GM12878 (cell line): Measurements from ENCODE around the gene NFIX. TPM values are rescaled to one million over a fixed set of nuclear protein-coding genes. Genes with fewer than 3 reads are reported as not detected.

Experiments used
- ATAC-seq: fragments of 200-7000 bp; cut with Tn5 transposase; 3 replicates; pipeline ENCODE4 v1.9.1; 2020; ENCODE audit warnings: mild to moderate bottlenecking, moderate library complexity
- BruUV-seq: library from RNA; stranded (reverse); fragments of 400-500 nt; replicated peaks from 2 replicates; lab custom pipeline; 2021; lab: Mats Ljungman, UMichigan
- CTCF ChIA-PET: fragments of 300-600 bp; sonication (Branson Sonifier 250); formaldehyde crosslinking; extraction: SDS; loops from one replicate; lab custom pipeline; 2021; ENCODE audit warnings: inconsistent platforms; lab: Yijun Ruan, JAX
- POLR2A ChIA-PET: fragments of 350-600 bp; formaldehyde crosslinking; extraction: SDS; loops from one replicate; lab custom pipeline; 2021; ENCODE audit warnings: inconsistent platforms; lab: Charles Lee
- RAD21 ChIA-PET: fragments of 300-600 bp; sonication (Branson Sonifier 250); formaldehyde crosslinking; loops from one replicate; lab custom pipeline; 2023; ENCODE audit warnings: antibody characterized with exemption; ENCODE audit not compliant: unreplicated experiment; lab: Charles Lee
- SMC1A ChIA-PET: fragments of 300-600 bp; sonication (Branson Sonifier 250); formaldehyde crosslinking; loops from one replicate; lab custom pipeline; 2023; ENCODE audit not compliant: unreplicated experiment, uncharacterized antibody; lab: Charles Lee
- DNase-seq: peaks from one replicate; pipeline ENCODE4 v3.0.0-alpha.2; 2011; ENCODE audit warnings: low read depth, low spot score
- FAIRE-seq: peaks from 3 replicates; lab custom pipeline; 2011; peaks lifted over from hg19 to GRCh38; lab: Jason Lieb, UNC
- H2AFZ ChIP-seq: 2 replicates; pipeline ENCODE4 v1.6.0; 2011; ENCODE audit warnings: low read depth, low read length, control low read depth; ENCODE audit not compliant: control insufficient read depth
- H3K27ac ChIP-seq: 2 replicates; pipeline ENCODE4 v1.5.1; 2011; ENCODE audit warnings: control low read depth; ENCODE audit not compliant: control insufficient read depth, insufficient read depth
- H3K27me3 ChIP-seq, 2 experiments: replicated peaks in 1 of 2; 2 replicates each; pipeline versions ENCODE4 v1.6.0 to v1.6.1; 2011; ENCODE audit warnings: low read length in 1 of 2; ENCODE audit not compliant: control insufficient read depth in 2 of 2, insufficient read depth in 2 of 2
- H3K36me3 ChIP-seq, 2 experiments: 2 replicates each; pipeline ENCODE4 v1.5.1; 2011; ENCODE audit warnings: low read length in 1 of 2; ENCODE audit not compliant: control insufficient read depth in 2 of 2, insufficient read depth in 2 of 2
- H3K4me1 ChIP-seq: 2 replicates; pipeline ENCODE4 v1.6.1; 2011; ENCODE audit warnings: mild to moderate bottlenecking, low read length, moderate library complexity, mixed read lengths; ENCODE audit not compliant: control insufficient read depth, insufficient read depth
- H3K4me2 ChIP-seq: 2 replicates; pipeline ENCODE4 v1.6.0; 2011; ENCODE audit warnings: control low read depth; ENCODE audit not compliant: control insufficient read depth, insufficient read depth
- H3K4me3 ChIP-seq: fragments of 200-600 bp; sonication (generic); 2 replicates; pipeline ENCODE4 v1.5.1; 2016
- H3K79me2 ChIP-seq: 2 replicates; pipeline ENCODE4 v1.6.0; 2011; ENCODE audit warnings: low read length; ENCODE audit not compliant: control insufficient read depth, insufficient read depth
- H3K9ac ChIP-seq: 2 replicates; pipeline ENCODE4 v1.8.0; 2011; ENCODE audit warnings: low read length, control low read depth, mixed read lengths; ENCODE audit not compliant: control insufficient read depth, insufficient read depth
- H3K9me3 ChIP-seq: replicated peaks from 3 replicates; pipeline ENCODE4 v1.5.1; 2011; ENCODE audit warnings: mild to moderate bottlenecking, low read length; ENCODE audit not compliant: control insufficient read depth, insufficient read depth
- H4K20me1 ChIP-seq: 2 replicates; pipeline ENCODE4 v1.6.0; 2011; ENCODE audit not compliant: control insufficient read depth, insufficient read depth
- HDAC6 ChIP-seq: fragments of 200-600 bp; sonication (generic); IDR thresholded peaks from one replicate; pipeline ENCODE4 v1.8.0; 2017; ENCODE audit warnings: antibody characterized with exemption; ENCODE audit not compliant: unreplicated experiment
- IRF4 ChIP-seq: IDR thresholded peaks from 2 replicates; pipeline ENCODE4 v1.6.1; 2011; ENCODE audit warnings: low read depth, low read length
- WGBS: methylation state at CpG from one replicate; pipeline ENCODE4 v1.1.6; 2016; ENCODE audit warnings: low lambda C conversion rate; ENCODE audit not compliant: insufficient replicate concordance, insufficient coverage; ENCODE audit errors: missing lambda C conversion rate; 5-methylcytosine and 5-hydroxymethylcytosine counted together
- in situ Hi-C: fragments of 300-500 bp; cut with MboI; formaldehyde crosslinking; loops from 9 replicates; pipeline ENCODE4 v1.14.3; 2018; ENCODE audit warnings: mixed read lengths
- intact Hi-C: fragments of 100-400 bp; cut with micrococcal nuclease; formaldehyde crosslinking; loops from one replicate; pipeline ENCODE4 v1.14.2; 2022; ENCODE audit not compliant: unreplicated experiment
- polyA plus RNA-seq, 11 experiments: library from polyadenylated mRNA; depleted of rRNA in 4 of 11; unstranded in 6 of 11; stranded (reverse) in 5 of 11; fragments of >200 nt; fragmentation: Nextera tagmentation in 4 of 11; fragmentation: Illumina TruSeq in 1 of 11; extraction: Ambion mirVana in 4 of 11; extraction: Trizol in 1 of 11; gene quantifications; 1 replicate in 1 of 11; 2 replicates in 10 of 11; pipeline versions ENCODE4 v1.2.1 to v1.2.3, GENCODE V29; 2011 to 2016; ENCODE audit warnings: inconsistent platforms in 2 of 11, missing spikeins in 2 of 11, low read depth in 1 of 11
- total RNA-seq, 4 experiments: library from RNA; depleted of rRNA in 3 of 4; stranded (reverse); fragments of >200 nt in 3 of 4; fragmentation: Illumina TruSeq in 1 of 4; extraction: Trizol in 1 of 4; gene quantifications; 2 replicates each; pipeline versions ENCODE4 v1.2.1 to v1.2.3, GENCODE V29; 2013 to 2021
- TF ChIP-seq, protein P1 (sequence below), 3 experiments: IDR thresholded peaks in 2 of 3; conservative IDR thresholded peaks in 1 of 3; 2 replicates each; pipeline ENCODE4 v1.5.1; 2011; ENCODE audit warnings: low read depth in 3 of 3, low read length in 3 of 3, mild to moderate bottlenecking in 3 of 3, control low read depth in 2 of 3, moderate library complexity in 2 of 3, inconsistent platforms in 1 of 3, mixed read lengths in 1 of 3; ENCODE audit not compliant: control insufficient read depth in 2 of 3, insufficient read depth in 1 of 3; ENCODE audit errors: extremely low read depth in 1 of 3

Gene NFIX
- total and polyA plus RNA-seq, 10 of the 15 experiments (the other 5 are each of a cell fraction or from before 2014, with no cell fraction given), result 0.02 to 2.2 (median 0.28) TPM

DNA sequence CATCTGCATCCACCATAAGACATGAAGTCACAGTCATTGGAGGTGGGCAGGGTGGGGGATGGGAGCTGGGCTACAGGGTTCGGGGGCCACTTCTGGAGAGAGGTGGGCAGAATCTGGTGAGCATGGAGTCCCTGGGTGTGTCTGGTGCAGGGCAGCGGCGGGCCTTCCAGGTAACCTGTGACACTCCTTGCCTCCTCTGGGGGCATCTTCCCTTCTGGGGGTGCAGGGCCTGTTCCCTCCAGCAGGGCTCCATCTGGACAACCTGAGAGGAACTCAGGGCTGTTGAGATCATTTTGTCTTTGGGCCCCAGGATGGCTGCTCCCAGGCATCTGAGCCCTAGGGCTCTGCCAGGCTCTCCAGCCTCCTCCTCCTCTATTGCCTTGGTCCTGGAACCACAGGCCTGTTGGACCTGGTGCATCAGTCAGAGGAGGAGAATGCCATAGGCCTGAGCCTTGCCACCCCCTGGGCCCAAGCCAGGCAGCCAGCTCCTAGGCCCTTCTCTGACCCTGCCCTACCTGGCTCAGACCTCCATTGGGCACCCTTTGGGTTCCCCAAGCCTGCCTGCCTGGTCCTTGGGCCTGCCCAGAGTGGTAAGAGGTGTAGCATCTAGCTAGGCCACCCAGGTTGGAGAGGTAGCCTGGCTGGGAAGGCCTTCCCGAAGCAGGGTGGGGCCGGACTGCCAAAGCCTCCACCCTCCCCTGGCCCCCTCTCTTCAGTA, 94.0 kb downstream of the NFIX start:
- DNase-seq (no peak), ATAC-seq (peak; percentile 86), FAIRE-seq (no peak)
- BruUV-seq, result no TSS peak
- Histone ChIP-seq H3K27me3 (no peaks in the 10 kb centered on the region), H3K79me2 (no peaks in the 10 kb centered on the region), H4K20me1 (no peaks in the 10 kb centered on the region), H3K4me1 (peaks cover 5% of the 10 kb centered on the region), H3K9ac (no peak overlapping the region), H3K36me3 (no peaks in the 10 kb centered on the region), H3K27ac (no peak overlapping the region), H3K9me3 (no peaks in the 10 kb centered on the region), H3K4me2 (no peak overlapping the region), H2AFZ (no peak overlapping the region), H3K4me3 (no peak overlapping the region)
- CTCF ChIA-PET, result interaction anchor here (8.0 kb wide), 1 partner anchor 113 kb away, joined by 145 read pairs; no protein-coding TSS in a partner anchor
- POLR2A ChIA-PET, result interaction anchor here (0.5 kb wide), 1 partner anchor 112 kb away, joined by 3 read pairs; no protein-coding TSS in a partner anchor
- RAD21 ChIA-PET, result interaction anchor here (1.5 kb wide), 1 partner anchor 112 kb away, joined by 9 read pairs; no protein-coding TSS in a partner anchor
- TF ChIP-seq IRF4 (no peak), HDAC6 (no peak)
- TF ChIP-seq, protein P1, sequence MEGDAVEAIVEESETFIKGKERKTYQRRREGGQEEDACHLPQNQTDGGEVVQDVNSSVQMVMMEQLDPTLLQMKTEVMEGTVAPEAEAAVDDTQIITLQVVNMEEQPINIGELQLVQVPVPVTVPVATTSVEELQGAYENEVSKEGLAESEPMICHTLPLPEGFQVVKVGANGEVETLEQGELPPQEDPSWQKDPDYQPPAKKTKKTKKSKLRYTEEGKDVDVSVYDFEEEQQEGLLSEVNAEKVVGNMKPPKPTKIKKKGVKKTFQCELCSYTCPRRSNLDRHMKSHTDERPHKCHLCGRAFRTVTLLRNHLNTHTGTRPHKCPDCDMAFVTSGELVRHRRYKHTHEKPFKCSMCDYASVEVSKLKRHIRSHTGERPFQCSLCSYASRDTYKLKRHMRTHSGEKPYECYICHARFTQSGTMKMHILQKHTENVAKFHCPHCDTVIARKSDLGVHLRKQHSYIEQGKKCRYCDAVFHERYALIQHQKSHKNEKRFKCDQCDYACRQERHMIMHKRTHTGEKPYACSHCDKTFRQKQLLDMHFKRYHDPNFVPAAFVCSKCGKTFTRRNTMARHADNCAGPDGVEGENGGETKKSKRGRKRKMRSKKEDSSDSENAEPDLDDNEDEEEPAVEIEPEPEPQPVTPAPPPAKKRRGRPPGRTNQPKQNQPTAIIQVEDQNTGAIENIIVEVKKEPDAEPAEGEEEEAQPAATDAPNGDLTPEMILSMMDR (IDR thresholded peaks at IDR 0.05 in 2 of 3, conservative IDR thresholded peaks at IDR 0.05 in 1 of 3; ENCODE audit: control insufficient read depth in 2 of 3, extremely low read depth in 1 of 3, insufficient read depth in 1 of 3, low read depth in 3 of 3, low read length in 3 of 3), result peak; percentile 14 to 68 (median 59)
- in situ Hi-C loops, result no loop called here
- WGBS, result 52% methylated on average over 5 of the region's 5 CpGs
- intact Hi-C loops, result no loop called here
- SMC1A ChIA-PET, result no interaction called here
